Lower leg skin (tissue), 3 donors: ENCODE data around the gene GALNT18.

ENCODE experiments used
- POLR2A ChIP-seq, 2 donors: fragments of 450-650 bp; IDR thresholded peaks; one replicate each; pipeline ENCODE4 v1.6.1; 2016 to 2017; ENCODE audit warnings: antibody characterized with exemption in 2 of 2, mild to moderate bottlenecking in 1 of 2, moderate library complexity in 1 of 2
- TF ChIP-seq, protein P1 (sequence below), 3 donors: fragments of 450-650 bp; IDR thresholded peaks; one replicate each; pipeline ENCODE4 v1.5.1; 2016; ENCODE audit warnings: antibody characterized with exemption in 3 of 3, mild to moderate bottlenecking in 3 of 3, moderate library complexity in 2 of 3

DNA sequence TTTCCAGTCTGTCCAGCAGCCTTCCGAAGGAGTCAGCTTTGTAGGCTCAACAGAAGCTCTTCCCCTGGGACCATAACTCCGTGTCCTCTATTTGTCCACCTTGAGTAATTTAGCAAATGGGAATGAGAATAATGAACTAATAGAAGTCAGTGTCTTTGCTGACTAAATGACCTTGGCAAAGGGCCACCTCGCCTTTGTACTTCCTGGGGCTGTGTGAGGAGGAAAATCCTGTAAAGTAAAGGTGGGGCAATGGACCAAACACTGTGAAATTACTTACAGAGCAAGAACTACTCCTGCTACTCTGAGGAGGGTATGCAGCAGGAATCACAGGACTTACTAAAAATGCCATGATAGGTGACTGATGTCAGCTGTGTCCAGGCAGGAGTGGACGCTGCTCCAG lies 232.6 kb downstream of the GALNT18 start:
- TF ChIP-seq, protein P1, sequence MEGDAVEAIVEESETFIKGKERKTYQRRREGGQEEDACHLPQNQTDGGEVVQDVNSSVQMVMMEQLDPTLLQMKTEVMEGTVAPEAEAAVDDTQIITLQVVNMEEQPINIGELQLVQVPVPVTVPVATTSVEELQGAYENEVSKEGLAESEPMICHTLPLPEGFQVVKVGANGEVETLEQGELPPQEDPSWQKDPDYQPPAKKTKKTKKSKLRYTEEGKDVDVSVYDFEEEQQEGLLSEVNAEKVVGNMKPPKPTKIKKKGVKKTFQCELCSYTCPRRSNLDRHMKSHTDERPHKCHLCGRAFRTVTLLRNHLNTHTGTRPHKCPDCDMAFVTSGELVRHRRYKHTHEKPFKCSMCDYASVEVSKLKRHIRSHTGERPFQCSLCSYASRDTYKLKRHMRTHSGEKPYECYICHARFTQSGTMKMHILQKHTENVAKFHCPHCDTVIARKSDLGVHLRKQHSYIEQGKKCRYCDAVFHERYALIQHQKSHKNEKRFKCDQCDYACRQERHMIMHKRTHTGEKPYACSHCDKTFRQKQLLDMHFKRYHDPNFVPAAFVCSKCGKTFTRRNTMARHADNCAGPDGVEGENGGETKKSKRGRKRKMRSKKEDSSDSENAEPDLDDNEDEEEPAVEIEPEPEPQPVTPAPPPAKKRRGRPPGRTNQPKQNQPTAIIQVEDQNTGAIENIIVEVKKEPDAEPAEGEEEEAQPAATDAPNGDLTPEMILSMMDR (IDR thresholded peaks at IDR 0.05), result no peak
- no peak for TF ChIP-seq POLR2A (IDR thresholded peaks at IDR 0.05)
